ENCODE data around the gene TTC22.

Gene TTC22

GRCh38 chr1:54806931-54807611, 5.9 kb upstream of the TTC22 start:
- peak; percentile 86 for DNase-seq

- DNase-seq, result no peak
These were observed 4.9 kb upstream of the TTC22 start for GRCh38 chr1:54805981-54806381.

- no peak for DNase-seq
These were observed 4.3 kb upstream of the TTC22 start for GRCh38 chr1:54805466-54805865.

GRCh38 chr1:54804471-54805132, 3.5 kb upstream of the TTC22 start:
- DNase-seq, result peak; percentile 43

GRCh38 chr1:54803761-54804470, 2.8 kb upstream of the TTC22 start:
- no peak for DNase-seq

GRCh38 chr1:54800041-54800898, 853 bp downstream of the TTC22 start:
- DNase-seq, result no peak

GRCh38 chr1:54798769-54799641, 2.1 kb downstream of the TTC22 start:
- peak; percentile 52 for DNase-seq

- DNase-seq, result no peak
These were observed 2.9 kb downstream of the TTC22 start for GRCh38 chr1:54798206-54798605.

- DNase-seq, result no peak
These were observed 4.2 kb downstream of the TTC22 start for GRCh38 chr1:54796902-54797301.

- no peak for DNase-seq
These were observed 5.2 kb downstream of the TTC22 start for GRCh38 chr1:54795841-54796468.

GRCh38 chr1:54795356-54795665, 5.8 kb downstream of the TTC22 start:
- DNase-seq, result no peak

- no peak for DNase-seq
These were observed 6.4 kb downstream of the TTC22 start for GRCh38 chr1:54794451-54795355.

- DNase-seq, result no peak
These were observed 8.3 kb downstream of the TTC22 start for GRCh38 chr1:54792686-54793282.

- peak; percentile 38 for DNase-seq
These were observed 9.1 kb downstream of the TTC22 start for GRCh38 chr1:54791880-54792522.

- DNase-seq, result no peak
These were observed 12.7 kb downstream of the TTC22 start for GRCh38 chr1:54788459-54788858.

GRCh38 chr1:54787604-54788003, 13.5 kb downstream of the TTC22 start:
- DNase-seq, result no peak

- DNase-seq, result no peak
These were observed 14.3 kb downstream of the TTC22 start for GRCh38 chr1:54786778-54787177.

GRCh38 chr1:54784066-54784465, 17.1 kb downstream of the TTC22 start:
- no peak for DNase-seq

GRCh38 chr1:54782588-54782987, 18.5 kb downstream of the TTC22 start:
- DNase-seq, result no peak

- no peak for DNase-seq
These were observed 19.0 kb downstream of the TTC22 start for GRCh38 chr1:54782156-54782555.
